ENCODE results near the gene KCTD20. TPM values are rescaled to one million over a fixed set of nuclear protein-coding genes. Genes with fewer than 3 reads are reported as not detected.

KCTD20 gene
- total and polyA plus RNA-seq, 9 of the 15 experiments (the other 6 are each of a cell fraction or from before 2014, with no cell fraction given), result 28.9 to 160 (median 70.6) TPM

GRCh38 chr6:36423101-36423824 lies 19.5 kb upstream of the KCTD20 start (continued):
- TF ChIP-seq KAT2B (IDR thresholded peaks at IDR 0.05; ENCODE audit: low read depth, low read length) (no peak), PREB (CRISPR knock-in tag; IDR thresholded peaks at IDR 0.05) (peak; percentile 22; the same call in 1 of the 2 replicates), ZNF766 (CRISPR knock-in tag; conservative IDR thresholded peaks at IDR 0.05) (peak; percentile 90), ZBTB9 (CRISPR knock-in tag; IDR thresholded peaks at IDR 0.05) (0 out of 2 replicates have a peak, but pooled peaks have one; percentile 78), ZNF407 (IDR thresholded peaks at IDR 0.05; ENCODE audit: low read depth) (no peak), ZNF3 (CRISPR knock-in tag; IDR thresholded peaks at IDR 0.05) (no peak), ZNF239 (CRISPR knock-in tag; IDR thresholded peaks at IDR 0.05) (no peak), ETV6 (IDR thresholded peaks at IDR 0.05; ENCODE audit: borderline replicate concordance in 1 of 2, low read depth in 2 of 2, low read length in 1 of 2) (no peak), ETV6 (CRISPR knock-in tag; IDR thresholded peaks at IDR 0.05; ENCODE audit: borderline replicate concordance) (no peak), POLR3G (IDR thresholded peaks at IDR 0.05; ENCODE audit: extremely low read depth, insufficient read length, insufficient replicate concordance) (no peak), ELF2 (CRISPR knock-in tag; IDR thresholded peaks at IDR 0.05) (no peak), TAF15 (IDR thresholded peaks at IDR 0.05; ENCODE audit: low read depth, low read length) (no peak), ZNF77 (CRISPR knock-in tag; IDR thresholded peaks at IDR 0.05) (no peak), PCBP2 (IDR thresholded peaks at IDR 0.05; ENCODE audit: low read depth, low read length, poor library complexity, severe bottlenecking) (no peak), TOE1 (IDR thresholded peaks at IDR 0.05; ENCODE audit: borderline replicate concordance) (peak; percentile 98), TOE1 (CRISPR knock-in tag; IDR thresholded peaks at IDR 0.05; ENCODE audit: borderline replicate concordance, low read depth) (peak; percentile 17; the same call in 1 of the 2 replicates), ZZZ3 (IDR thresholded peaks at IDR 0.05) (no peak), CBX5 (IDR thresholded peaks at IDR 0.05; ENCODE audit: borderline replicate concordance, low read depth) (no peak)
